ENCODE measurements around the gene IL19.
"Not testable (repeated sequence)": the region's sequence is repeated elsewhere in the genome, so short reads cannot be mapped to it uniquely, and the experiment has no call there.

The IL19 gene

GRCh38 chr1:206741142-206741701 is 29.4 kb upstream of the IL19 start:
- no peak for DNase-seq

GRCh38 chr1:206742719-206743383 is 27.7 kb upstream of the IL19 start:
- no peak for DNase-seq

GRCh38 chr1:206744683-206745082 is 25.9 kb upstream of the IL19 start:
- no peak for DNase-seq

- DNase-seq, result no peak
These were observed 25.3 kb upstream of the IL19 start for GRCh38 chr1:206745301-206745700.

- no peak for DNase-seq
These were observed 22.1 kb upstream of the IL19 start for GRCh38 chr1:206748348-206749030.

GRCh38 chr1:206751891-206752290 is 18.7 kb upstream of the IL19 start:
- no peak for DNase-seq

GRCh38 chr1:206752481-206752880 is 18.1 kb upstream of the IL19 start:
- DNase-seq, result no peak

- no peak for DNase-seq
These were observed 17.4 kb upstream of the IL19 start for GRCh38 chr1:206753141-206753540.

GRCh38 chr1:206754011-206754410 is 16.6 kb upstream of the IL19 start:
- DNase-seq, result no peak

- no peak for DNase-seq
These were observed 12.9 kb upstream of the IL19 start for GRCh38 chr1:206757524-206758266.

GRCh38 chr1:206760590-206760989 is 10.0 kb upstream of the IL19 start:
- no peak for DNase-seq

GRCh38 chr1:206761159-206761768 is 9.3 kb upstream of the IL19 start:
- no peak for DNase-seq

GRCh38 chr1:206762741-206763364 is 7.7 kb upstream of the IL19 start:
- DNase-seq, result not testable (repeated sequence)

GRCh38 chr1:206765771-206766170 is 4.8 kb upstream of the IL19 start:
- DNase-seq, result not testable (repeated sequence)

- peak; percentile 74 for DNase-seq
These were observed 4.2 kb upstream of the IL19 start for GRCh38 chr1:206766251-206766856.

GRCh38 chr1:206768472-206769303 is 1.9 kb upstream of the IL19 start:
- DNase-seq, result peak; percentile 33

GRCh38 chr1:206769304-206769731 is 1.3 kb upstream of the IL19 start:
- peak; percentile 45 for DNase-seq

- DNase-seq, result no peak
These were observed 742 bp downstream of the IL19 start for GRCh38 chr1:206771338-206771692.

GRCh38 chr1:206772243-206772937 is 1.8 kb downstream of the IL19 start, which contains the start of gene IL10:
TSS of gene IL10 (minus strand) at chr1:206772494. CDS start at chr1:206772435, 59 bp downstream.
- DNase-seq, result no peak

GRCh38 chr1:206774093-206774492 is 3.5 kb downstream of the IL19 start:
- no peak for DNase-seq

- no peak for DNase-seq
These were observed 5.7 kb downstream of the IL19 start for GRCh38 chr1:206776229-206776628.
